A172 (cell line): ENCODE results near the gene HIP1R. TPM values are rescaled to one million over a fixed set of nuclear protein-coding genes. Genes with fewer than 3 reads are reported as not detected.
"Not testable (repeated sequence)": the region's sequence is repeated elsewhere in the genome, so short reads cannot be mapped to it uniquely, and the experiment has no call there.

ENCODE experiments used
- DNase-seq: peaks from one replicate; pipeline ENCODE4 v3.0.0-alpha.2; 2015; ENCODE audit warnings: low spot score
- total RNA-seq: library from RNA; depleted of rRNA; stranded (reverse); fragments of >200 nt; shearing (Covaris generic); gene quantifications from 2 replicates; pipeline ENCODE4 v1.2.3, GENCODE V29; 2014; rRNA removed

HIP1R gene
- total RNA-seq, 1 experiment from 2014 or later = 22.4 TPM

- DNase-seq = no peak
These were observed 56.6 kb downstream of the HIP1R start for GRCh38 chr12:122891661-122892525.

GRCh38 chr12:122892724-122893123 is 57.5 kb downstream of the HIP1R start:
- DNase-seq = not testable (repeated sequence)

- no peak for DNase-seq
These were observed 58.2 kb downstream of the HIP1R start for GRCh38 chr12:122893208-122894153.

- DNase-seq = no peak
These were observed 59.2 kb downstream of the HIP1R start for GRCh38 chr12:122894193-122895121.

GRCh38 chr12:122895320-122895703 is 60.1 kb downstream of the HIP1R start:
- no peak for DNase-seq

GRCh38 chr12:122895704-122896636 is 60.7 kb downstream of the HIP1R start, which contains the start of gene VPS37B:
VPS37B (minus strand) TSS chr12:122896124; CDS start chr12:122896062, 62 bp downstream.
- peak; percentile 75 for DNase-seq

GRCh38 chr12:122896662-122897061 is 61.4 kb downstream of the HIP1R start:
- DNase-seq = no peak

- no peak for DNase-seq
These were observed 64.6 kb downstream of the HIP1R start for GRCh38 chr12:122899887-122900286.

GRCh38 chr12:122902854-122903692 is 67.8 kb downstream of the HIP1R start:
- no peak for DNase-seq

GRCh38 chr12:122903693-122904034 is 68.4 kb downstream of the HIP1R start:
- no peak for DNase-seq

- not testable (repeated sequence) for DNase-seq
These were observed 70.0 kb downstream of the HIP1R start for GRCh38 chr12:122905258-122905657.

GRCh38 chr12:122908915-122909314 is 73.7 kb downstream of the HIP1R start:
- DNase-seq = no peak

- DNase-seq = no peak
These were observed 74.4 kb downstream of the HIP1R start for GRCh38 chr12:122909442-122910288.

Other genes with a start within 250 kb of the HIP1R start
- not detected in 2 replicates for gene HCAR2, start 132.1 kb upstream of the HIP1R start, total RNA-seq
- not detected in 2 replicates for gene HCAR3, start 118.6 kb upstream of the HIP1R start, total RNA-seq
- gene HCAR1, start 104.6 kb upstream of the HIP1R start, total RNA-seq = not detected in 2 replicates
- gene DENR, start 82.6 kb upstream of the HIP1R start, total RNA-seq = 73.2 and 80.1 TPM in 2 replicates
- 0.16 TPM in 1 of 2 replicates, not detected in the other for gene CCDC62, start 60.9 kb upstream of the HIP1R start, total RNA-seq
- gene VPS37B, start 60.7 kb downstream of the HIP1R start, total RNA-seq = 19.2 and 23.9 TPM in 2 replicates
- 15.0 and 15.8 TPM in 2 replicates for gene ABCB9, start 131.0 kb downstream of the HIP1R start, total RNA-seq
- 12.0 and 20.9 TPM in 2 replicates for gene OGFOD2, start 139.8 kb downstream of the HIP1R start, total RNA-seq
- 228 and 284 TPM in 2 replicates for gene ARL6IP4, start 145.2 kb downstream of the HIP1R start, total RNA-seq